Esophagus muscularis mucosa (tissue), 4 donors: Measurements from ENCODE around the gene FTO. TPM values are rescaled to one million over a fixed set of nuclear protein-coding genes. Genes with fewer than 3 reads are reported as not detected.

Source experiments
- DNase-seq: peaks from one replicate; pipeline ENCODE4 v3.0.0-alpha.2; 2017; ENCODE audit errors: extremely low spot score
- H3K27ac ChIP-seq, 4 donors: fragments of 200-600 bp; sonication (generic); replicated peaks in 1 of 4; 1 replicate in 3 of 4; 2 replicates in 1 of 4; pipeline ENCODE4 v1.5.1; 2016 to 2019; ENCODE audit warnings: mild to moderate bottlenecking in 1 of 4
- H3K27me3 ChIP-seq, 4 donors: fragments of 200-600 bp; sonication (generic); one replicate each; pipeline versions ENCODE4 v1.5.1 to v1.6.0; 2016 to 2019
- H3K36me3 ChIP-seq, 4 donors: fragments of 200-600 bp; sonication (generic); one replicate each; pipeline ENCODE4 v1.5.1; 2016 to 2019
- H3K4me1 ChIP-seq, 4 donors: fragments of 200-600 bp; sonication (generic); one replicate each; pipeline ENCODE4 v1.5.1; 2016 to 2019
- H3K4me3 ChIP-seq, 4 donors: fragments of 200-600 bp; sonication (generic); 1 replicate in 2 of 4; 2 replicates in 2 of 4; pipeline ENCODE4 v1.5.1; 2016 to 2019; ENCODE audit warnings: mild to moderate bottlenecking in 4 of 4, moderate library complexity in 1 of 4
- H3K9me3 ChIP-seq, 4 donors: fragments of 200-600 bp; sonication (generic); 1 replicate in 3 of 4; 2 replicates in 1 of 4; pipeline ENCODE4 v1.5.1; 2016 to 2019
- EP300 ChIP-seq: sonication (generic); formaldehyde crosslinking; IDR thresholded peaks from one replicate; pipeline ENCODE4 v1.6.1; 2017; ENCODE audit warnings: antibody characterized with exemption
- POLR2A ChIP-seq: fragments of 450-650 bp; IDR thresholded peaks from one replicate; pipeline ENCODE4 v1.6.1; 2017; ENCODE audit warnings: antibody characterized with exemption, moderate library complexity, mild to moderate bottlenecking, low read depth
- POLR2AphosphoS5 ChIP-seq, 2 donors: sonication (generic); formaldehyde crosslinking; IDR thresholded peaks; one replicate each; pipeline ENCODE4 v1.6.1; 2017; ENCODE audit warnings: antibody characterized with exemption in 2 of 2
- WGBS: methylation state at CpG from one replicate; pipeline ENCODE4 v1.1.5; 2018; 5-methylcytosine and 5-hydroxymethylcytosine counted together
- intact Hi-C: fragments of 100-400 bp; cut with DNase I; formaldehyde crosslinking; loops from one replicate; pipeline ENCODE4 v1.15.1; 2023
- total RNA-seq, 4 donors: library from RNA; depleted of rRNA; stranded (reverse); fragments of >200 nt; gene quantifications; one replicate each; pipeline versions ENCODE4 v1.1.0 to v1.2.1, GENCODE V29; 2016
- TF ChIP-seq, protein P1 (sequence below), 3 experiments: fragments of 200-600 bp in 2 of 3; fragments of 450-650 bp in 1 of 3; sonication (generic) in 2 of 3; IDR thresholded peaks; one replicate each; pipeline ENCODE4 v1.5.1; 2017 to 2019; ENCODE audit warnings: antibody characterized with exemption in 3 of 3, mild to moderate bottlenecking in 2 of 3, moderate library complexity in 1 of 3

FTO gene
- total RNA-seq, 4 donors from 2014 or later = 101 to 121 (median 112) TPM

DNA sequence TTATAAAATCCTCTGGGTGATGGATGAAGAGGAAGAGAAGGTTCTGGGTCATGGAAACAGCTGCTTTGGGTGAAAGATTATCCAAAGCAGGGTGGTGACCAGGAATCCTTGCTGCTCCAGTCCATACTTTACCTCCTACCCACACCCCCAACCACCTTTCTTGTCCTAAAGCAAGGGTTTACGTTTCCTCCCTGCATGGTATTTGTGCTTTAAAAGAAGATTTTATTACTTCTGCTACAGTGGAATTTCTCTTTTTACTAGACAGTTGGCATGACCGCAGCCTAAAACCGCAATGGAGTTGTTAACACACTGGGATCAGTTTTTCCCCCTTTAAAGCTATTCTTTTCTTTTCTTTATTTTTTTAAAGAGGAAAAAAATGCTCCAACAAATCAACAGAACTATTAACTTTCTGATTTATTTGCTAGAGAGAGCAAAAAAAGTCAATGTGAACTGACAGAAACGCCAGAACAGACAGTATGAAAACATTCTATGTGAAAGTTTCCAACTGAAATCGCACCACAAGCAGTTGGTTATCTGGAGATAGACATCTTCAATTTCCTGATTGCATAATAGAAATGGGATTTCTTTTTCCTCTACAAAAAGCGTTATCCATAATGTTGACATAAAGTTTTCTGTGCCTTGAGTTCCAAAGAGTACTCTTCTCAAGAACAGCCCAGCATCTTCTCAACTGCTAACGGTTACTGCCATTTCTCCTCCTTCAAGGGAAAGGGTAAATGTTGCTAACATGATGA, 346.7 kb downstream of the FTO start:
- no peaks in the 10 kb centered on the region for H3K9me3 ChIP-seq
- H3K4me3 ChIP-seq = no peak overlapping the region
- H3K27me3 ChIP-seq = no peaks in the 10 kb centered on the region
- no peaks in the 10 kb centered on the region for H3K4me1 ChIP-seq
- no peak overlapping the region for H3K27ac ChIP-seq
- 80% methylated on average over 7 of the region's 7 CpGs for WGBS
- peaks cover 0 to 3% (median 0%) of the 10 kb centered on the region in 4 donors for H3K36me3 ChIP-seq
- TF ChIP-seq EP300 (no peak), POLR2A (no peak), POLR2AphosphoS5 (IDR thresholded peaks at IDR 0.05) (no peak)
- TF ChIP-seq, protein P1, sequence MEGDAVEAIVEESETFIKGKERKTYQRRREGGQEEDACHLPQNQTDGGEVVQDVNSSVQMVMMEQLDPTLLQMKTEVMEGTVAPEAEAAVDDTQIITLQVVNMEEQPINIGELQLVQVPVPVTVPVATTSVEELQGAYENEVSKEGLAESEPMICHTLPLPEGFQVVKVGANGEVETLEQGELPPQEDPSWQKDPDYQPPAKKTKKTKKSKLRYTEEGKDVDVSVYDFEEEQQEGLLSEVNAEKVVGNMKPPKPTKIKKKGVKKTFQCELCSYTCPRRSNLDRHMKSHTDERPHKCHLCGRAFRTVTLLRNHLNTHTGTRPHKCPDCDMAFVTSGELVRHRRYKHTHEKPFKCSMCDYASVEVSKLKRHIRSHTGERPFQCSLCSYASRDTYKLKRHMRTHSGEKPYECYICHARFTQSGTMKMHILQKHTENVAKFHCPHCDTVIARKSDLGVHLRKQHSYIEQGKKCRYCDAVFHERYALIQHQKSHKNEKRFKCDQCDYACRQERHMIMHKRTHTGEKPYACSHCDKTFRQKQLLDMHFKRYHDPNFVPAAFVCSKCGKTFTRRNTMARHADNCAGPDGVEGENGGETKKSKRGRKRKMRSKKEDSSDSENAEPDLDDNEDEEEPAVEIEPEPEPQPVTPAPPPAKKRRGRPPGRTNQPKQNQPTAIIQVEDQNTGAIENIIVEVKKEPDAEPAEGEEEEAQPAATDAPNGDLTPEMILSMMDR (IDR thresholded peaks at IDR 0.05) = no peak
- no peak for DNase-seq
- intact Hi-C loops = no loop called here

DNA sequence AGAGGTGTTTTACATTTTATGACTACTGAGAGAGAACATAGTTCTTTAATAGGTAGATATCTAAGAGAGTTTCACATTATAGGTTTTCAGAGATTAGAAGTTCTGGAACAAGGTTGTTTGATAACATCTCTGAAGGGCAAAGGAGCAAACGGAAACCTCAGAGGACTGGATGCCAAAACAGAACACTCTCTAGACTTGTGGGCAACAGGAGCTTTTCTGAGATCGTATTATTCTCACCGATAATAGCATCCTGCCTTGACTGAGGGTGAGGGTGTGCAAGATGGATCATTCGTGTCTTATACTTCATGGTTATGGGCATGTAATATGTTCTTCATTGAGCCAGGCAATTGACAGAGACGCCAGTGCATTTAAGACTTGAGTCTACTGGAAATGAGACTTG, 347.9 kb downstream of the FTO start:
- TF ChIP-seq EP300 (no peak), POLR2A (no peak), POLR2AphosphoS5 (IDR thresholded peaks at IDR 0.05) (no peak)
- TF ChIP-seq, protein P1 (IDR thresholded peaks at IDR 0.05) = no peak
- H3K4me3 ChIP-seq = no peak overlapping the region
- DNase-seq = no peak
- no peaks in the 10 kb centered on the region for H3K9me3 ChIP-seq
- H3K27me3 ChIP-seq = no peaks in the 10 kb centered on the region
- H3K36me3 ChIP-seq = peaks cover 0 to 3% (median 0%) of the 10 kb centered on the region in 4 donors
- intact Hi-C loops = no loop called here
- H3K27ac ChIP-seq = no peak overlapping the region
- WGBS = 84% methylated on average over 5 of the region's 5 CpGs
- H3K4me1 ChIP-seq = no peaks in the 10 kb centered on the region

DNA sequence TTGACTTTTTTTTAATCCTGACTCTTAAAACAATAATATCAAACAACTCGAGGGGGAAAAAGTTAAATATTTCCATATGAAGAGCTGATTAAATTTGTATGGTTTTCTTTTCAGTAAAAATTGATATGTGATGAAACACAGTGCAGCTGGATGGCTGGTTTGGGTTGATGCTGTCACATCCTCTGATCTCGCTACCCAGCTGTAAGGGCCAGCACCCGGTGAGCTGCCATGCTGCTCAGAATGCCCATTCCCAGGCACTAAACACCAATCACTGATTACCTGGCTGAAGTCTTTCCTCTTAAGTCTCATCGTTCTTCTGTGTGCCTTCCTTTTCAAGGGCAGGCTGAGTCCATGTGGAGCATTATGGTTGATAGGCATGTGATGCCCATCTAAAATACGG, 348.3 kb downstream of the FTO start:
- no peak overlapping the region for H3K27ac ChIP-seq
- H3K9me3 ChIP-seq = no peaks in the 10 kb centered on the region
- no peak for TF ChIP-seq POLR2A
- TF ChIP-seq, protein P1 (IDR thresholded peaks at IDR 0.05) = no peak
- no peak for TF ChIP-seq POLR2AphosphoS5 (IDR thresholded peaks at IDR 0.05)
- TF ChIP-seq EP300 = no peak
- H3K4me1 ChIP-seq = no peaks in the 10 kb centered on the region
- H3K36me3 ChIP-seq = peaks cover 0 to 3% (median 0%) of the 10 kb centered on the region in 4 donors
- H3K27me3 ChIP-seq = no peaks in the 10 kb centered on the region
- intact Hi-C loops = no loop called here
- H3K4me3 ChIP-seq = no peak overlapping the region
- WGBS = 86% methylated on average over 5 of the region's 5 CpGs
- no peak for DNase-seq

DNA sequence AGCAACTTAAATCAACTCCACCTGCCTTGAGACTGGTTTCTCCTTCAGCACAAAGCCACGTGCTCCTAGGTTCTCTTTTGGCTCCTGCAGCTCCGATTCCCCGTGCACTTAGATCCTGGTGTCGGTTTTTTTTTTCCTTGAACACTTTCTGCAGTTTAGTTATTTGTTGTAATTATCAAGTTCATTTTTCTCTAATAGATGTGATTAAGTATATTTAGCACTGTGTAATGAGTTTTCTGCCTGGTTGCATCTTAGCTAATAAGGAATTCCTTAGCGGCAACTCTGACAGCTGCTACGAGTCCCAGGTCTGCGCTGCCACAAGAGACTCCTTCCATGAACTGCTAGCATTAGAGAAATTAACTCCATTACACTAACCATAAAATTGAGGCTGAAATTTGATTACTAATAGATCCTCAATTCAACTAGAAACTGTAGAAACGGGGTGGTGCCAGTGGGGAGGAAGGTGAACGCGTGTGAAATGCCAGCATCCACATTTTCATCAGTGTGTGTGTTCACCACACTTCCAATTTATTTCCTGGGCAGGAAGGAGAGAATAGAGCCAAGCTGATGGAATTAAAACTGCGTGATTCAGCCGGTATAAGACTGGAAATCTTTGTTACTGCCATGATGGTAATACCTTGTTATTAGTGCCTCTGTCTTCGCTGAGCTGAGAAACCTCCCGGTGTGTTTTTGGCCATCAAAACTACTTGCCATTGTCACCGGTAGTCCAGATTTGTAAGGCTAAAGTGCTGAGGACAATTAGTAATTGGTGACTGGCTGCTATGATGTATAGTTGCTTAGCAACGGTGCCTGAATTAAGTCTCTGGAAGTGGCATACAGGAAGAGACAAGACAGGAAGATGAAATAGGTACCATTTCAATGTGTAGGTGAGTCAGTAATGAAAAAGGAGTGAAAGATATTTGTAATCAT, 350.2 kb downstream of the FTO start:
- Histone ChIP-seq H3K36me3 (peaks cover 0 to 9% (median 0%) of the 10 kb centered on the region in 4 donors), H3K27ac (no peak overlapping the region), H3K4me3 (no peak overlapping the region), H3K9me3 (no peaks in the 10 kb centered on the region), H3K27me3 (no peaks in the 10 kb centered on the region), H3K4me1 (no peaks in the 10 kb centered on the region)
- intact Hi-C loops = no loop called here
- no peak for DNase-seq
- TF ChIP-seq POLR2AphosphoS5 (IDR thresholded peaks at IDR 0.05) (no peak), POLR2A (no peak), EP300 (no peak)
- TF ChIP-seq, protein P1 (IDR thresholded peaks at IDR 0.05) = no peak
- 94% methylated on average over 16 of the region's 16 CpGs for WGBS
